ENCODE measurements around the gene ZBED1. TPM values are rescaled to one million over a fixed set of nuclear protein-coding genes. Genes with fewer than 3 reads are reported as not detected.
"Not testable (repeated sequence)": the region's sequence is repeated elsewhere in the genome, so short reads cannot be mapped to it uniquely, and the experiment has no call there.

ZBED1 gene
- total and polyA plus RNA-seq, 10 donors, result 11.3 to 65.7 (median 41.9) TPM

DNA sequence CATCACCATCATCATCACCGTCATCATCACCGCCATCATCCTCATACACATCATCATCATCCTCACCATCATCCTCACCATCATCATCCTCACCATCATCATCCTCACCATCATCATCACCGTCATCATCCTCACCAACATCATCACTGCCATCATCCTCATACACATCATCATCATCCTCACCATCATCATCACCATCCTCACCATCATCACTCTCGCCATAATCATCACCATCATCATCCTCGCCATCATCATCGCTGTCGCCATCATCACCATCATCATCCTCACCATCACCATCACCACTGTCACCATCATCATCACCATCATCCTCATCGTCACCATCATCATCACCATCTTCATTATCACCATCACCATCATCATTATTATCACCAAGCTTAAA lies 19.8 kb upstream of the ZBED1 start:
- Histone ChIP-seq H3K27me3 (replicated peaks in 1 of 7) (no peaks in the 10 kb centered on the region), H3K36me3 (no peaks in the 10 kb centered on the region), H3K4me3 (no peak overlapping the region), H3K27ac (peak overlapping the region in 4 of 8 donors; percentile 17 to 79 (median 38)), H3K9me3 (no peaks in the 10 kb centered on the region), H3K4me1 (peaks cover 0 to 34% (median 13%) of the 10 kb centered on the region in 6 donors)
- DNase-seq, result no peak
- 92 to 99% (median 97%) methylated on average over 8 of the region's 8 CpGs for WGBS, 5 donors
- TF ChIP-seq, protein P1, sequence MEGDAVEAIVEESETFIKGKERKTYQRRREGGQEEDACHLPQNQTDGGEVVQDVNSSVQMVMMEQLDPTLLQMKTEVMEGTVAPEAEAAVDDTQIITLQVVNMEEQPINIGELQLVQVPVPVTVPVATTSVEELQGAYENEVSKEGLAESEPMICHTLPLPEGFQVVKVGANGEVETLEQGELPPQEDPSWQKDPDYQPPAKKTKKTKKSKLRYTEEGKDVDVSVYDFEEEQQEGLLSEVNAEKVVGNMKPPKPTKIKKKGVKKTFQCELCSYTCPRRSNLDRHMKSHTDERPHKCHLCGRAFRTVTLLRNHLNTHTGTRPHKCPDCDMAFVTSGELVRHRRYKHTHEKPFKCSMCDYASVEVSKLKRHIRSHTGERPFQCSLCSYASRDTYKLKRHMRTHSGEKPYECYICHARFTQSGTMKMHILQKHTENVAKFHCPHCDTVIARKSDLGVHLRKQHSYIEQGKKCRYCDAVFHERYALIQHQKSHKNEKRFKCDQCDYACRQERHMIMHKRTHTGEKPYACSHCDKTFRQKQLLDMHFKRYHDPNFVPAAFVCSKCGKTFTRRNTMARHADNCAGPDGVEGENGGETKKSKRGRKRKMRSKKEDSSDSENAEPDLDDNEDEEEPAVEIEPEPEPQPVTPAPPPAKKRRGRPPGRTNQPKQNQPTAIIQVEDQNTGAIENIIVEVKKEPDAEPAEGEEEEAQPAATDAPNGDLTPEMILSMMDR (IDR thresholded peaks at IDR 0.05 in 8 of 11, conservative IDR thresholded peaks at IDR 0.05 in 3 of 11), result no peak
- TF ChIP-seq POLR2A (IDR thresholded peaks at IDR 0.05) (no peak), POLR2AphosphoS5 (IDR thresholded peaks at IDR 0.05) (no peak)
- intact Hi-C loops (cut with DNase I; ENCODE audit: low total_unique reads), result no loop called here

DNA sequence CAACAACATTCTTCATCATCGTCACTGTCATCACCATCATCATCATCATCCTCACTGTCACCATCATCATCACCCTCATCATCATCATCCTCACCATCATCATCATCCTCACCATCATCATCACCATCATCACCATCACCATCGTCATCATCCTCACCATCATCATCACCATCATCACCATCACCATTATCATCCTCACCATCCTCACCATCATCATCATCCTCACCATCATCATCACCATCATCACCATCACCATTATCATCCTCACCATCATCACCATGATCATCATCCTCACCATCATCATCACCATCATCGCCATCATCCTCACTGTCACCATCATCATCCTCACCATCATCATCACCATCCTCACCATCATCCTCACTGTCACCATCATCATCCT lies 18.9 kb upstream of the ZBED1 start:
- DNase-seq; intact Hi-C loops (cut with DNase I; ENCODE audit: low total_unique reads); H3K27ac ChIP-seq; H3K27me3 ChIP-seq (replicated peaks in 1 of 7); H3K36me3 ChIP-seq; H3K4me3 ChIP-seq; H3K9me3 ChIP-seq: not testable (repeated sequence)
- 57 to 94% (median 63%) methylated on average over 3 of the region's 3 CpGs for WGBS, 5 donors
- H3K4me1 ChIP-seq, result peaks cover 0 to 41% (median 13%) of the 10 kb centered on the region in 6 donors

DNA sequence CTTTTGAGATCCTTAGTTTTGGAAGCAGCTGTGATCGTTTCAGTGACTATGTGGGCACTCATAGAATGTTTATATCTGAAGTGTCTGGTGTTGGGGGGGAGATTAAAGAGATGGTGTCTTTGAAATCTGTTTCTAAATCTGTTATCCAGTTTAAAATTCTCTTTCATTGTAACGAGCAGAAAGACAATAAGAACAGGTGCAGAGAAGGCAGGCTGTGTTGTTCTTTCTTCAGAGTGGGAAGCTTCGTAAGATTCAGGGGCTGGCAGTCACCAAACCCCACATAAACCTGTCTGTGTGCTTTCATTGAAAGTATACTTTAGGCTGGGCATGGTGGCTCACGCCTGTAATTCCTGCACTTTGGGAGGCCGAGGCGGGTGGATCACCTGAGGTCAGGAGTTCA lies 16.3 kb upstream of the ZBED1 start:
- TF ChIP-seq, protein P1 (IDR thresholded peaks at IDR 0.05 in 8 of 11, conservative IDR thresholded peaks at IDR 0.05 in 3 of 11), result no peak
- TF ChIP-seq POLR2AphosphoS5 (IDR thresholded peaks at IDR 0.05) (no peak), POLR2A (IDR thresholded peaks at IDR 0.05) (no peak)
- H3K4me3 ChIP-seq, result no peak overlapping the region

DNA sequence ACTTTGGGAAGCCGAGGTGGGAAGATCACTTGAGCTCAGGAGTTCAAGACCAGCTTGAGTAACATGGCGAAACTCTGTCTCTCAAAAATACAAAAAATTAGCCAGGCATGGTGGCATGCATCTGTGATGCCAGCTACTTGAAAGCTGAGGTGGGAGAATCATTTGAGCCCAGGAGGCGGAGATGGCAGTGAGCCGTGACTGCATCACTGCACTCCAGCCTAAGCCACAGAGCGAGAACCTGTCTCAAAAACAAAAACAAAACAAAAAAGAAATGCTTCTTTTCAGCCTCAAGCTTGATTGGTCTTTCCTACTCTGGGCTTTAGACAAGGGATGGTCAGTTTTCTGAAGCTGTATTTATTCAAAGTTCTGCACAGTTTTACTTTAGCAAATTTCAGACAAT lies 15.8 kb upstream of the ZBED1 start:
- no peaks in the 10 kb centered on the region for H3K36me3 ChIP-seq
- no peaks in the 10 kb centered on the region for H3K27me3 ChIP-seq (replicated peaks in 1 of 7)
- no peaks in the 10 kb centered on the region for H3K9me3 ChIP-seq
- TF ChIP-seq POLR2AphosphoS5 (IDR thresholded peaks at IDR 0.05), result no peak
- TF ChIP-seq, protein P1 (IDR thresholded peaks at IDR 0.05 in 8 of 11, conservative IDR thresholded peaks at IDR 0.05 in 3 of 11), result no peak
- no peak for TF ChIP-seq POLR2A (IDR thresholded peaks at IDR 0.05)
- DNase-seq, result peak; percentile 70
- peak overlapping the region in 1 of 8 donors; percentile 27 for H3K27ac ChIP-seq
- H3K4me1 ChIP-seq, result peaks cover 0 to 45% (median 10%) of the 10 kb centered on the region in 6 donors
- no peak overlapping the region for H3K4me3 ChIP-seq
- 53 to 75% (median 72%) methylated on average over 5 of the region's 5 CpGs for WGBS, 5 donors
- intact Hi-C loops (cut with DNase I; ENCODE audit: low total_unique reads), result no loop called here

More for the DNA sequence above, 16.3 kb upstream of the ZBED1 start:
- DNase-seq, result no peak
- peak overlapping the region in 1 of 8 donors; percentile 27 for H3K27ac ChIP-seq
- no peaks in the 10 kb centered on the region for H3K9me3 ChIP-seq
- peaks cover 0 to 50% (median 13%) of the 10 kb centered on the region in 6 donors for H3K4me1 ChIP-seq
- H3K27me3 ChIP-seq (replicated peaks in 1 of 7), result no peaks in the 10 kb centered on the region
- H3K36me3 ChIP-seq, result no peaks in the 10 kb centered on the region
- intact Hi-C loops (cut with DNase I; ENCODE audit: low total_unique reads), result no loop called here
- 66 to 76% (median 68%) methylated on average over 6 of the region's 6 CpGs for WGBS, 5 donors

DNA sequence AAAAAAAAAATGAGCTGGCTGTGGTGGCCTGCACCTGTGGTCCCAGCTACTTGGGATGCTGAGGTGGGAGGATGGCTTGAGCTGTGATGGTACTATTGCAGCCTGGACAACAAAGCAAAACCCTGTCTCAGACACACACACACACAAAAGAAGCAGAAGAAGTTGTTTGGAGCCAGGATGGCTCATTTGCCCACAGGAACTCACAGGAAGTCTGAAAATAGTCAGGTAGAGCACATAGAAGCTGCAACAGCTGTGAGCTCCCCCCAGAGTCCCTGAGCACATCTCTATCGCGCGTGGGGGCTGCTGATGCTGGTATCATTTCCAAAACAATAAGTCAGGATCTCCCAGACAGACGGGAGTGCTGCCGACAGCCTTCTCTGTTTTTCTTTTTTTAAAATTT lies 13.4 kb upstream of the ZBED1 start:
- peak; percentile 68 for DNase-seq
- Histone ChIP-seq H3K27me3 (replicated peaks in 1 of 7) (no peaks in the 10 kb centered on the region), H3K4me3 (no peak overlapping the region), H3K27ac (no peak overlapping the region), H3K4me1 (peaks cover 0 to 35% (median 4%) of the 10 kb centered on the region in 6 donors), H3K9me3 (no peaks in the 10 kb centered on the region), H3K36me3 (no peaks in the 10 kb centered on the region)
- WGBS, 5 donors, result 25 to 37% (median 32%) methylated on average over 5 of the region's 5 CpGs
- intact Hi-C loops (cut with DNase I; ENCODE audit: low total_unique reads), result no loop called here
- TF ChIP-seq POLR2AphosphoS5 (IDR thresholded peaks at IDR 0.05) (no peak), POLR2A (IDR thresholded peaks at IDR 0.05) (no peak)
- TF ChIP-seq, protein P1 (IDR thresholded peaks at IDR 0.05 in 8 of 11, conservative IDR thresholded peaks at IDR 0.05 in 3 of 11), result no peak
